HCT116 (cell line): ENCODE measurements around the gene CWC22. TPM values are rescaled to one million over a fixed set of nuclear protein-coding genes. Genes with fewer than 3 reads are reported as not detected.

Source experiments
- ATAC-seq: fragments of 200-7000 bp; cut with Tn5 transposase; 2 replicates; pipeline ENCODE4 v1.9.1; 2020; ENCODE audit warnings: mild to moderate bottlenecking, moderate library complexity
- BruUV-seq: library from RNA; stranded (reverse); fragments of 400-500 nt; replicated peaks from 2 replicates; lab custom pipeline; 2021; lab: Mats Ljungman, UMichigan
- CTCF ChIA-PET: fragments of 300-600 bp; sonication (Branson Sonifier 250); formaldehyde crosslinking; loops from one replicate; lab custom pipeline; 2021; ENCODE audit warnings: antibody characterized with exemption; lab: Charles Lee
- POLR2A ChIA-PET: fragments of 300-600, 350-600 bp; sonication (Branson Sonifier 250); formaldehyde crosslinking; loops from one replicate; lab custom pipeline; 2021; ENCODE audit warnings: antibody characterized with exemption; lab: Charles Lee
- RAD21 ChIA-PET, 2 experiments: fragments of 300-600 bp; sonication (Branson Sonifier 250); formaldehyde crosslinking; loops; one replicate each; lab custom pipeline; 2023; ENCODE audit warnings: low total read pairs in 2 of 2; ENCODE audit not compliant: uncharacterized antibody in 2 of 2, unreplicated experiment in 2 of 2, low non-redundant PET in 1 of 2; lab: Charles Lee
- DNase-seq: peaks from one replicate; pipeline ENCODE4 v3.0.0-alpha.2; 2010; ENCODE audit warnings: low read depth, low spot score
- H2AFZ ChIP-seq: fragments of 200-600 bp; shearing (Covaris generic), sonication (generic); 2 replicates; pipeline ENCODE4 v1.6.1; 2017; ENCODE audit warnings: low read depth, mixed run types, mixed read lengths, antibody characterized with exemption, low read length; ENCODE audit not compliant: poor library complexity, severe bottlenecking
- H3K27ac ChIP-seq: 2 replicates; pipeline ENCODE4 v1.5.1; 2012; ENCODE audit warnings: low read depth, low read length
- H3K27me3 ChIP-seq: fragments of 200-600 bp; sonication (generic); 2 replicates; pipeline ENCODE4 v1.6.1; 2016; ENCODE audit warnings: mixed run types, low read length, mixed read lengths; ENCODE audit not compliant: insufficient read depth
- H3K36me3 ChIP-seq, 2 experiments: fragments of 200-500 bp in 1 of 2; fragments of 200-600 bp in 1 of 2; sonication (Bioruptor generic) in 1 of 2; sonication (generic) in 1 of 2; 2 replicates each; pipeline versions ENCODE4 v1.5.1 to v1.6.1; 2014 to 2016; ENCODE audit warnings: low read length in 2 of 2, inconsistent platforms in 1 of 2, mixed read lengths in 1 of 2, mixed run types in 1 of 2; ENCODE audit not compliant: insufficient read depth in 2 of 2, control insufficient read depth in 1 of 2
- H3K4me1 ChIP-seq, 2 experiments: fragments of 200-600 bp in 1 of 2; sonication (generic) in 1 of 2; 2 replicates each; pipeline versions ENCODE4 v1.5.1 to v1.6.1; 2012 to 2017; ENCODE audit warnings: low read length in 2 of 2, inconsistent platforms in 1 of 2, mild to moderate bottlenecking in 1 of 2, mixed read lengths in 1 of 2, mixed run types in 1 of 2, moderate library complexity in 1 of 2; ENCODE audit not compliant: insufficient read depth in 2 of 2, control insufficient read depth in 1 of 2
- H3K4me2 ChIP-seq: fragments of 200-600 bp; sonication (generic); 2 replicates; pipeline ENCODE4 v1.6.1; 2017; ENCODE audit warnings: mixed run types, low read length, mixed read lengths
- H3K4me3 ChIP-seq, 2 experiments: fragments of 200-600 bp in 1 of 2; sonication (generic) in 1 of 2; replicated peaks in 1 of 2; 2 replicates each; pipeline ENCODE4 v1.5.1; 2011 to 2016; ENCODE audit warnings: low read length in 2 of 2, control low read depth in 1 of 2, low read depth in 1 of 2, mild to moderate bottlenecking in 1 of 2, mixed read lengths in 1 of 2, mixed run types in 1 of 2
- H3K79me2 ChIP-seq: fragments of 200-600 bp; sonication (generic); 2 replicates; pipeline ENCODE4 v1.6.1; 2017; ENCODE audit warnings: mild to moderate bottlenecking, mixed run types, low read length, moderate library complexity, mixed read lengths; ENCODE audit not compliant: insufficient read depth
- H3K9ac ChIP-seq: fragments of 200-600 bp; sonication (generic); 2 replicates; pipeline ENCODE4 v1.6.1; 2016; ENCODE audit warnings: low read length, mixed read lengths
- H3K9me2 ChIP-seq: fragments of 200-600 bp; sonication (generic), shearing (Covaris generic); 2 replicates; pipeline ENCODE4 v1.6.1; 2017; ENCODE audit warnings: mixed run types, mild to moderate bottlenecking, moderate library complexity; ENCODE audit not compliant: insufficient read depth
- H3K9me3 ChIP-seq, 2 experiments: fragments of 200-500 bp in 1 of 2; fragments of 200-600 bp in 1 of 2; sonication (Bioruptor generic) in 1 of 2; sonication (generic) in 1 of 2; 2 replicates each; pipeline ENCODE4 v1.6.1; 2014 to 2017; ENCODE audit warnings: low read length in 2 of 2, mixed read lengths in 2 of 2, inconsistent platforms in 1 of 2, low read depth in 1 of 2, mild to moderate bottlenecking in 1 of 2, mixed run types in 1 of 2, moderate library complexity in 1 of 2; ENCODE audit not compliant: control insufficient read depth in 1 of 2, insufficient read depth in 1 of 2
- H4K20me1 ChIP-seq: fragments of 200-600 bp; sonication (generic), shearing (Covaris generic); 2 replicates; pipeline ENCODE4 v1.6.1; 2017; ENCODE audit warnings: mixed run types, mild to moderate bottlenecking, moderate library complexity; ENCODE audit not compliant: insufficient read depth
- CBX3 ChIP-seq: IDR thresholded peaks from 2 replicates; pipeline ENCODE4 v1.6.1; 2012; ENCODE audit warnings: low read depth
- EGR1 ChIP-seq: IDR thresholded peaks from 2 replicates; pipeline ENCODE4 v1.6.1; 2012; ENCODE audit warnings: low read depth
- JUND ChIP-seq: IDR thresholded peaks from 2 replicates; pipeline ENCODE4 v1.6.1; 2012
- POLR2A ChIP-seq: IDR thresholded peaks from 2 replicates; pipeline ENCODE4 v1.7.0; 2011; ENCODE audit warnings: borderline replicate concordance; ENCODE audit not compliant: insufficient read depth, insufficient read length; ENCODE audit errors: extremely low read depth
- POLR2AphosphoS5 ChIP-seq: IDR thresholded peaks from 2 replicates; pipeline ENCODE4 v1.6.1; 2011; ENCODE audit warnings: mild to moderate bottlenecking, low read depth, low read length, moderate library complexity
- SP1 ChIP-seq: IDR thresholded peaks from 2 replicates; pipeline ENCODE4 v1.6.1; 2012; ENCODE audit warnings: low read depth
- SRF ChIP-seq: IDR thresholded peaks from 2 replicates; pipeline ENCODE4 v1.6.1; 2012; ENCODE audit warnings: low read depth
- ZFX ChIP-seq: fragments of 450-650 bp; IDR thresholded peaks from 2 replicates; pipeline ENCODE4 v1.6.1; 2017
- intact Hi-C: fragments of 100-400 bp; cut with micrococcal nuclease; formaldehyde crosslinking; loops from 2 replicates; pipeline ENCODE4 v1.10.0; 2022
- total RNA-seq: library from RNA; stranded (reverse); gene quantifications from one replicate; pipeline ENCODE4 v1.2.1, GENCODE V29; 2021; ENCODE audit not compliant: unreplicated experiment
- TF ChIP-seq, protein P1 (sequence below): IDR thresholded peaks from 2 replicates; pipeline ENCODE4 v1.6.1; 2012
- TF ChIP-seq, protein P2 (sequence below): IDR thresholded peaks from 2 replicates; pipeline ENCODE4 v1.6.1; 2012; ENCODE audit warnings: low read depth

The CWC22 gene
- total RNA-seq, 1 experiment from 2014 or later = 24.7 TPM

DNA sequence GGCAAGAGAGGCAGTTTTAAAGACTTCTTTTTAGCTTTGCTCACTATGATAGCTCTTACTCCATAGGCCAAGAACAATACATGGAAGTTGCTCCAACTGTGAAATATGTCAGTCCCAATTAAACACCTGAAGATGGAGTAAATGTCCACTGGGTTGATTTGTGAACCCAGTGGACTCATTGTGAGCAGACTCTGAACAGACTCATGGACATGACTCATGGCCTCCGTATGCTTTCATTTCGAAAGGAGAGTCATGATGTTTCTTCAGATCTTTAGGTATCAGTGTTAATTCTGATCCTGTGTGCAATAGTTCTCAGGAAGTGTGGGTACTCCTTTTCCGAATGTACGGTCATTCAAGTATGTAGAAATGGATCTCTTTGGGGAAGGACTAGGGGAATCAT, 5.4 kb upstream of the CWC22 start (continued):
- TF ChIP-seq EGR1 = no peak
- TF ChIP-seq SRF = no peak
- TF ChIP-seq JUND = no peak
- TF ChIP-seq CBX3 = no peak
- TF ChIP-seq ZFX = no peak
- no peak for TF ChIP-seq SP1
- TF ChIP-seq, protein P1, sequence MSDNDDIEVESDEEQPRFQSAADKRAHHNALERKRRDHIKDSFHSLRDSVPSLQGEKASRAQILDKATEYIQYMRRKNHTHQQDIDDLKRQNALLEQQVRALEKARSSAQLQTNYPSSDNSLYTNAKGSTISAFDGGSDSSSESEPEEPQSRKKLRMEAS = no peak
- TF ChIP-seq POLR2A = no peak
- TF ChIP-seq, protein P2, sequence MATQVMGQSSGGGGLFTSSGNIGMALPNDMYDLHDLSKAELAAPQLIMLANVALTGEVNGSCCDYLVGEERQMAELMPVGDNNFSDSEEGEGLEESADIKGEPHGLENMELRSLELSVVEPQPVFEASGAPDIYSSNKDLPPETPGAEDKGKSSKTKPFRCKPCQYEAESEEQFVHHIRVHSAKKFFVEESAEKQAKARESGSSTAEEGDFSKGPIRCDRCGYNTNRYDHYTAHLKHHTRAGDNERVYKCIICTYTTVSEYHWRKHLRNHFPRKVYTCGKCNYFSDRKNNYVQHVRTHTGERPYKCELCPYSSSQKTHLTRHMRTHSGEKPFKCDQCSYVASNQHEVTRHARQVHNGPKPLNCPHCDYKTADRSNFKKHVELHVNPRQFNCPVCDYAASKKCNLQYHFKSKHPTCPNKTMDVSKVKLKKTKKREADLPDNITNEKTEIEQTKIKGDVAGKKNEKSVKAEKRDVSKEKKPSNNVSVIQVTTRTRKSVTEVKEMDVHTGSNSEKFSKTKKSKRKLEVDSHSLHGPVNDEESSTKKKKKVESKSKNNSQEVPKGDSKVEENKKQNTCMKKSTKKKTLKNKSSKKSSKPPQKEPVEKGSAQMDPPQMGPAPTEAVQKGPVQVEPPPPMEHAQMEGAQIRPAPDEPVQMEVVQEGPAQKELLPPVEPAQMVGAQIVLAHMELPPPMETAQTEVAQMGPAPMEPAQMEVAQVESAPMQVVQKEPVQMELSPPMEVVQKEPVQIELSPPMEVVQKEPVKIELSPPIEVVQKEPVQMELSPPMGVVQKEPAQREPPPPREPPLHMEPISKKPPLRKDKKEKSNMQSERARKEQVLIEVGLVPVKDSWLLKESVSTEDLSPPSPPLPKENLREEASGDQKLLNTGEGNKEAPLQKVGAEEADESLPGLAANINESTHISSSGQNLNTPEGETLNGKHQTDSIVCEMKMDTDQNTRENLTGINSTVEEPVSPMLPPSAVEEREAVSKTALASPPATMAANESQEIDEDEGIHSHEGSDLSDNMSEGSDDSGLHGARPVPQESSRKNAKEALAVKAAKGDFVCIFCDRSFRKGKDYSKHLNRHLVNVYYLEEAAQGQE = no peak

DNA sequence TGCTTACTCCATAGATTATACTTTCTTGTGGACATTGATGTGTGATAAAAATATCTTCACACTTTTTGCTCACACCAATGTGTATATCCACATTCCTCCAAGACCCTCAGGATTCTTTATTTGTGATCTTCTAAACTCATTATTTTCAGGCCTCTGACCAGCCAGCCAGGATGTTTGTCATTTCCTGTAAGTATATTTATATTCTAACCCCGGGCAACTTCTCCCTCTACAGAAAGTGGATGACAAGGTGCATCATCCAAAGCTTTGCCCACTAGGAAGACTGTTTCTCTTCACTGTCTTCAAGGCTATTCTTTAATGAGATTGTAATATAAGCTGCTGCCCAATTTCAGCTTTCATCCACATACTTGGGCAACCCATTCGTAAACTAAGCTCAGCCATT, 3.6 kb upstream of the CWC22 start:
- POLR2A ChIA-PET = no interaction called here
- CTCF ChIA-PET = no interaction called here
- Histone ChIP-seq H3K27ac (no peak overlapping the region), H3K4me3 (no peak overlapping the region), H2AFZ (no peak overlapping the region), H3K4me1 (peaks cover 2 to 5% of the 10 kb centered on the region in 2 experiments; a peak in 3 of 4 replicates), H3K36me3 (no peaks in the 10 kb centered on the region), H3K9me3 (no peaks in the 10 kb centered on the region), H3K27me3 (no peaks in the 10 kb centered on the region), H3K79me2 (peaks cover 13% of the 10 kb centered on the region), H4K20me1 (no peaks in the 10 kb centered on the region), H3K9me2 (no peaks in the 10 kb centered on the region), H3K9ac (no peak overlapping the region), H3K4me2 (no peak overlapping the region)
- DNase-seq = no peak
- intact Hi-C loops = no loop called here
- ATAC-seq = no peak
- RAD21 ChIA-PET = no interaction called here
- TF ChIP-seq JUND (no peak), POLR2AphosphoS5 (no peak), CBX3 (no peak)
- BruUV-seq = no TSS peak
